ENCODE results near the gene DMGDH.

- TF ChIP-seq POLR2A (IDR thresholded peaks at IDR 0.05) (no peak), CTCF (IDR thresholded peaks at IDR 0.05) (no peak)
These were observed 32.7 kb downstream of the DMGDH start for GRCh38 chr5:79036769-79037168.
